Adipocyte (in vitro differentiated cells): ENCODE measurements around the gene PFN4.

Experiments used
- DNase-seq: peaks from one replicate; pipeline ENCODE4 v3.0.0-alpha.2; 2015; ENCODE audit warnings: low read depth
- H3K27me3 ChIP-seq: replicated peaks from 2 replicates; pipeline ENCODE4 v1.7.0; 2013; ENCODE audit warnings: mild to moderate bottlenecking, low read length, moderate library complexity; ENCODE audit not compliant: control insufficient read depth, insufficient read depth
- H3K36me3 ChIP-seq: 2 replicates; pipeline ENCODE4 v1.7.0; 2013; ENCODE audit warnings: low read length, mild to moderate bottlenecking, moderate library complexity; ENCODE audit not compliant: control insufficient read depth, insufficient read depth, severe bottlenecking
- H3K4me1 ChIP-seq: 2 replicates; pipeline ENCODE4 v1.7.0; 2013; ENCODE audit warnings: mild to moderate bottlenecking, low read length, moderate library complexity; ENCODE audit not compliant: control insufficient read depth, insufficient read depth
- H3K4me3 ChIP-seq: 2 replicates; pipeline ENCODE4 v1.7.0; 2013; ENCODE audit warnings: mild to moderate bottlenecking, low read length, moderate library complexity
- H3K9ac ChIP-seq: 2 replicates; pipeline ENCODE4 v1.7.0; 2013; ENCODE audit warnings: mild to moderate bottlenecking, low read length, moderate library complexity
- H3K9me3 ChIP-seq: 2 replicates; pipeline ENCODE4 v1.7.0; 2013; ENCODE audit warnings: mild to moderate bottlenecking, low read length, moderate library complexity; ENCODE audit not compliant: control insufficient read depth

PFN4 gene

GRCh38 chr2:24123195-24123921, at the start of gene PFN4, which contains the start of gene FAM228B:
PFN4 (minus strand) TSS chr2:24123334; CDS start chr2:24122535, 799 bp downstream.
FAM228B (plus strand) TSS chr2:24123469; CDS start chr2:24124362, 893 bp downstream.
- Histone ChIP-seq H3K9me3 (no peaks in the 10 kb centered on the region), H3K9ac (peak within 1 kb of the TSS; percentile 95), H3K4me3 (peak within 1 kb of the TSS; percentile 94), H3K4me1 (peaks cover 18% of the 10 kb centered on the region), H3K27me3 (no peaks in the 10 kb centered on the region), H3K36me3 (no peaks in the 10 kb centered on the region)
- DNase-seq = peak; percentile 94

GRCh38 chr2:24169023-24169422, 45.9 kb upstream of the PFN4 start:
- no peaks in the 10 kb centered on the region for H3K27me3 ChIP-seq
- DNase-seq = no peak
- no peaks in the 10 kb centered on the region for H3K4me1 ChIP-seq
- no peaks in the 10 kb centered on the region for H3K9me3 ChIP-seq
- H3K36me3 ChIP-seq = no peaks in the 10 kb centered on the region
- no peak overlapping the region for H3K4me3 ChIP-seq
- no peak overlapping the region for H3K9ac ChIP-seq

GRCh38 chr2:24164416-24164973, 41.4 kb upstream of the PFN4 start:
- no peaks in the 10 kb centered on the region for H3K36me3 ChIP-seq
- H3K9me3 ChIP-seq = peaks cover 4% of the 10 kb centered on the region
- H3K9ac ChIP-seq = no peak overlapping the region
- no peaks in the 10 kb centered on the region for H3K4me1 ChIP-seq
- H3K27me3 ChIP-seq = no peaks in the 10 kb centered on the region
- H3K4me3 ChIP-seq = no peak overlapping the region
- peak; percentile 2 for DNase-seq

GRCh38 chr2:24163601-24164000, 40.5 kb upstream of the PFN4 start:
- Histone ChIP-seq H3K9me3 (peaks cover 4% of the 10 kb centered on the region), H3K9ac (no peak overlapping the region), H3K36me3 (no peaks in the 10 kb centered on the region), H3K27me3 (no peaks in the 10 kb centered on the region), H3K4me3 (no peak overlapping the region), H3K4me1 (no peaks in the 10 kb centered on the region)
- no peak for DNase-seq

GRCh38 chr2:24163186-24163585, 40.1 kb upstream of the PFN4 start:
- Histone ChIP-seq H3K9me3 (peaks cover 4% of the 10 kb centered on the region), H3K4me1 (no peaks in the 10 kb centered on the region), H3K27me3 (no peaks in the 10 kb centered on the region), H3K9ac (no peak overlapping the region), H3K36me3 (no peaks in the 10 kb centered on the region), H3K4me3 (no peak overlapping the region)
- DNase-seq = no peak

- no peak overlapping the region for H3K9ac ChIP-seq
- no peaks in the 10 kb centered on the region for H3K4me1 ChIP-seq
- no peaks in the 10 kb centered on the region for H3K27me3 ChIP-seq
- no peak overlapping the region for H3K4me3 ChIP-seq
- H3K9me3 ChIP-seq = peaks cover 4% of the 10 kb centered on the region
- H3K36me3 ChIP-seq = no peaks in the 10 kb centered on the region
- no peak for DNase-seq
Observed at GRCh38 chr2:24162494-24162893, 39.4 kb upstream of the PFN4 start.

- Histone ChIP-seq H3K4me1 (no peaks in the 10 kb centered on the region), H3K27me3 (no peaks in the 10 kb centered on the region), H3K4me3 (no peak overlapping the region), H3K9ac (no peak overlapping the region), H3K9me3 (peaks cover 4% of the 10 kb centered on the region), H3K36me3 (no peaks in the 10 kb centered on the region)
- no peak for DNase-seq
Observed at GRCh38 chr2:24160761-24161160, 37.6 kb upstream of the PFN4 start.

- Histone ChIP-seq H3K9ac (no peak overlapping the region), H3K4me1 (no peaks in the 10 kb centered on the region), H3K9me3 (peaks cover 4% of the 10 kb centered on the region), H3K36me3 (no peaks in the 10 kb centered on the region), H3K27me3 (no peaks in the 10 kb centered on the region), H3K4me3 (no peak overlapping the region)
- DNase-seq = no peak
Observed at GRCh38 chr2:24159708-24160107, 36.6 kb upstream of the PFN4 start.

- no peak for DNase-seq
- H3K9me3 ChIP-seq = peaks cover 4% of the 10 kb centered on the region
- no peaks in the 10 kb centered on the region for H3K27me3 ChIP-seq
- no peak overlapping the region for H3K4me3 ChIP-seq
- no peak overlapping the region for H3K9ac ChIP-seq
- H3K4me1 ChIP-seq = no peaks in the 10 kb centered on the region
- no peaks in the 10 kb centered on the region for H3K36me3 ChIP-seq
Observed at GRCh38 chr2:24158131-24158530, 35.0 kb upstream of the PFN4 start.

- no peaks in the 10 kb centered on the region for H3K4me1 ChIP-seq
- H3K9ac ChIP-seq = no peak overlapping the region
- DNase-seq = no peak
- H3K4me3 ChIP-seq = no peak overlapping the region
- no peaks in the 10 kb centered on the region for H3K9me3 ChIP-seq
- peaks cover 2% of the 10 kb centered on the region for H3K36me3 ChIP-seq
- no peaks in the 10 kb centered on the region for H3K27me3 ChIP-seq
Observed at GRCh38 chr2:24153478-24153877, 30.3 kb upstream of the PFN4 start.

GRCh38 chr2:24152413-24153197, 29.5 kb upstream of the PFN4 start:
- no peak for DNase-seq
- Histone ChIP-seq H3K27me3 (no peaks in the 10 kb centered on the region), H3K4me3 (no peak overlapping the region), H3K9ac (no peak overlapping the region), H3K9me3 (peaks cover 6% of the 10 kb centered on the region), H3K4me1 (no peaks in the 10 kb centered on the region), H3K36me3 (peaks cover 10% of the 10 kb centered on the region)
